Heart right ventricle (tissue), 16 donors: Measurements from ENCODE around the gene ADGRG3. TPM values are rescaled to one million over a fixed set of nuclear protein-coding genes. Genes with fewer than 3 reads are reported as not detected.

ENCODE experiments used
- ATAC-seq, 8 donors: fragments of 200-7000 bp; cut with Tn5 transposase; one replicate each; pipeline ENCODE4 v1.9.1; 2020; ENCODE audit warnings: mild to moderate bottlenecking in 8 of 8, moderate library complexity in 8 of 8, moderate number of reproducible peaks in 1 of 8
- DNase-seq, 2 donors: peaks; one replicate each; pipeline ENCODE4 v3.0.0-alpha.2; 2020
- H3K27ac ChIP-seq, 10 donors: fragments of 200-600 bp; sonication (generic) in 2 of 10; one replicate each; pipeline versions ENCODE4 v1.5.0 to v1.8.0; 2020 to 2022; ENCODE audit warnings: mild to moderate bottlenecking in 3 of 10
- H3K27me3 ChIP-seq, 7 donors: fragments of 200-600 bp; one replicate each; pipeline ENCODE4 v1.8.0; 2021 to 2022; ENCODE audit warnings: mild to moderate bottlenecking in 2 of 7
- H3K36me3 ChIP-seq, 9 donors: fragments of 200-600 bp; sonication (generic) in 1 of 9; one replicate each; pipeline versions ENCODE4 v1.5.0 to v1.8.0; 2020 to 2022; ENCODE audit warnings: mild to moderate bottlenecking in 2 of 9
- H3K4me1 ChIP-seq, 9 donors: fragments of 200-600 bp; sonication (generic) in 1 of 9; one replicate each; pipeline versions ENCODE4 v1.5.0 to v1.8.0; 2020 to 2022; ENCODE audit warnings: mild to moderate bottlenecking in 4 of 9
- H3K4me3 ChIP-seq, 10 donors: fragments of 200-600 bp; sonication (generic) in 2 of 10; one replicate each; pipeline versions ENCODE4 v1.5.0 to v1.8.0; 2020 to 2022; ENCODE audit warnings: mild to moderate bottlenecking in 7 of 10, moderate library complexity in 2 of 10
- H3K9me3 ChIP-seq, 11 donors: fragments of 200-600 bp in 10 of 11; sonication (generic) in 2 of 11; one replicate each; pipeline versions ENCODE4 v1.5.0 to v1.8.0; 2013 to 2022; ENCODE audit warnings: mild to moderate bottlenecking in 2 of 11, control low read depth in 1 of 11, moderate library complexity in 1 of 11
- WGBS, 2 donors: extraction: QIAGEN DNeasy Blood & Tissue Kit; methylation state at CpG; one replicate each; pipeline ENCODE4 v1.1.7; 2013; ENCODE audit warnings: inconsistent platforms in 1 of 2; 5-methylcytosine and 5-hydroxymethylcytosine counted together
- intact Hi-C, 10 donors: fragments of 100-400 bp; cut with DNase I; formaldehyde crosslinking; loops; one replicate each; pipeline versions ENCODE4 v1.11.1 to v1.14.2; 2022
- polyA plus RNA-seq, 2 donors: library from polyadenylated mRNA; stranded (reverse); fragments of 200-250 nt; gene quantifications; one replicate each; pipeline ENCODE4 v1.2.3, GENCODE V29; 2013
- total RNA-seq, 10 donors: library from RNA; stranded (reverse); fragmentation: NEBNext Ultra II Directional in 3 of 10; extraction: Animal tissue kit (Norgen Biotek cat#: 25700) in 3 of 10; gene quantifications; one replicate each; pipeline versions ENCODE4 v1.2.1 to v1.2.4, GENCODE V29; 2021 to 2023
- TF ChIP-seq, protein P1 (sequence below), 9 donors: fragments of 200-600 bp; sonication (generic) in 2 of 9; IDR thresholded peaks; one replicate each; pipeline versions ENCODE4 v1.5.0 to v1.8.0; 2021 to 2022; ENCODE audit warnings: antibody characterized with exemption in 9 of 9, mild to moderate bottlenecking in 5 of 9, moderate library complexity in 1 of 9
- donor health status: Arrhythmogenic right ventricular cardiomyopathy.
- donor health status: ischemic (EF 13 %, LVEDD 7.1; RV severe dilation, severe dysfunction).
- donor health status: healthy with polysubstance abuse.
- donor health status: DM: no; HTN: yes; CAD: no.
- donor health status: DM: no; HTN: no; CAD: no.
- donor health status: ischemic (EF 25% LVEDD 6.9; RV normal size, moderate dysfunction).
- donor health status: ischemic (EF 25% LVEDD 5.7; RV mildly dilated, moderate dysfunction).
- donor health status: healthy.
- donor health status: DM: yes; HTN: yes; CAD: no.
- donor health status: Ischemic cardiomyopathy.
- donor health status: ischemic (EF 35%, LVEDD 5.7; RV mildly dilated, moderate dysfunction).
- donor health status: nonischemic (EF 11% LVEDD 7.7; RV severe dilation, severe dysfunction).
- donor health status: DM: yes; HTN: yes; CAD: no.
- donor health status: PGD.
- donor health status: ischemic (EF 29% LVEDD 5.4; RV normal size, mild dysfunction).
- donor health status: nonischemic (EF 23%, LVEDD 6.1; RV moderate dilation, normal function).

Gene ADGRG3
- total and polyA plus RNA-seq, 12 donors, result 0.22 to 2.4 (median 0.55) TPM; not detected in 2

DNA sequence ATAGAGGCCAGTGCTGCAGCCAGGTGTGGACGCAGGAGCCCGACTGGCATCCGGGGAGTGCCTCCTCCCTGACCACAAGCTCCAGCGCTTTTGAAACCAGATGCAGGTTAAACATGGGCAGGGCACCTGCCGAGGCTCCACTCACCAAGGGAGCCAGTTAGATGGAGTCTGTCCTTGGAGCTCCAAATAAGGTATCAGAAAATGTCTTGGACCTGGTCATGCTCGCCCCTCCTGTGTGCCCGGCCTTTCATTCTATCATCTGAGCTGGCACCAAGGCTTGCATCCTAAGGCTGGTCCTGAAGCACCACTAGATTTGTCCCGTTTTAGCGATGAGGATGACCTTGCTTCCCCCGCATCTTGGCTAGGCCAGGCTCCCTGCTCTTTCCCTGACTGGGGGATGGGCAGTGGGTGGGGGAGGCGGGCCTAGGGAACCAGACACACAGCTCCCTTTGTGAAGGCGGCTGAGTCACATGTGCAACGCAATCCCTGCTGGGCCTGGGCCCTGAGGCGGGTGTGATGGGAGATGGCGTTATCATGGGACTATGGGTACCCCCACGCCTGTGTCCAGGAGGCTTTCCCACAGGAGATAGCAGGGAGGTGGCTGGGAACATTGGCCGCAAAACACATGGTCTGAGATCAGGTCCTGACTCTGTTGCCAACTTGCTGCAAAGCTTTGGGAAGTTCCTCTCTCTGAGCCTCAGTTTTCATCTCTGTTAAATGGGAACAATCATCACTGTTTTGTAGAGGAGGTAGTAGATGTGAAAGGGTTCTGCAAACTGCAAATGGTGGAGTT lies 44.7 kb upstream of the ADGRG3 start:
- Histone ChIP-seq H3K4me1 (peaks cover 8 to 41% (median 19%) of the 10 kb centered on the region in 9 donors), H3K27me3 (peaks cover 0 to 7% (median 0%) of the 10 kb centered on the region in 7 donors), H3K36me3 (no peaks in the 10 kb centered on the region), H3K4me3 (no peak overlapping the region), H3K9me3 (no peaks in the 10 kb centered on the region), H3K27ac (no peak overlapping the region)
- no peak for ATAC-seq
- WGBS, 2 donors, result 73 to 78% methylated on average over 17 of the region's 17 CpGs
- DNase-seq, result no peak
- TF ChIP-seq, protein P1, sequence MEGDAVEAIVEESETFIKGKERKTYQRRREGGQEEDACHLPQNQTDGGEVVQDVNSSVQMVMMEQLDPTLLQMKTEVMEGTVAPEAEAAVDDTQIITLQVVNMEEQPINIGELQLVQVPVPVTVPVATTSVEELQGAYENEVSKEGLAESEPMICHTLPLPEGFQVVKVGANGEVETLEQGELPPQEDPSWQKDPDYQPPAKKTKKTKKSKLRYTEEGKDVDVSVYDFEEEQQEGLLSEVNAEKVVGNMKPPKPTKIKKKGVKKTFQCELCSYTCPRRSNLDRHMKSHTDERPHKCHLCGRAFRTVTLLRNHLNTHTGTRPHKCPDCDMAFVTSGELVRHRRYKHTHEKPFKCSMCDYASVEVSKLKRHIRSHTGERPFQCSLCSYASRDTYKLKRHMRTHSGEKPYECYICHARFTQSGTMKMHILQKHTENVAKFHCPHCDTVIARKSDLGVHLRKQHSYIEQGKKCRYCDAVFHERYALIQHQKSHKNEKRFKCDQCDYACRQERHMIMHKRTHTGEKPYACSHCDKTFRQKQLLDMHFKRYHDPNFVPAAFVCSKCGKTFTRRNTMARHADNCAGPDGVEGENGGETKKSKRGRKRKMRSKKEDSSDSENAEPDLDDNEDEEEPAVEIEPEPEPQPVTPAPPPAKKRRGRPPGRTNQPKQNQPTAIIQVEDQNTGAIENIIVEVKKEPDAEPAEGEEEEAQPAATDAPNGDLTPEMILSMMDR (IDR thresholded peaks at IDR 0.05), result no peak
- intact Hi-C loops, result no loop called here

DNA sequence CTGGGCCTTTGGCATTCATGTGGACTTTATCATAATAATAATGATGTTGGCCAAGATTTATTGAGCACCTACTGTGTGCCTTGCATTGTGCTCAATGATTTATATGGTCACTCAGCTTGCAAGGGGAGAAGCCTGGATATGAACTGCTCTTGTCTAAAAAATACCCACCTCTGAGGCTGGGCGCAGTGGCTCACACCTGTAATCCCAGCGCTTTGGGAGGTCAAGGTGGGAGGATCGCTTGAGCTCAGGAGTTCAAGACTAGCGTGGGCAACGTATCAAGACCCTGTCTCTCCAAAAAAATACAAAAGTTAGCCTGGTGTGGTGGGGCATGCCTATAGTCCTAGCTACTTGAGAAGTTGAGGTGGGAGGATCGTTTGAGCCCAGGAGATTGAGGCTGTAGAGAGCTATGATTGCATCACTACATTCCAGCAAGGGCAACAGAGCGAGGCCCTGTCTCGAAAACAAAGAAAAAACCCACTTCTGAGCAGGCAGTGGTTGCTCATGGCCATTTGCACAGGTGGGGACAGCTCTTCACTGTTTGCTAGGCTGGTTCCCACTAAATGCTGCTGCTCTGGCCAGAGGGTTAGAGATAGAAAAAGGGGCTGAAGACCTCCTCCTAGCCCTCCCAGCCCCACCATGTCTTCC lies 43.9 kb upstream of the ADGRG3 start:
- peaks cover 0 to 11% (median 0%) of the 10 kb centered on the region in 7 donors for H3K27me3 ChIP-seq
- no peak overlapping the region for H3K27ac ChIP-seq
- H3K4me3 ChIP-seq, result no peak overlapping the region
- H3K9me3 ChIP-seq, result no peaks in the 10 kb centered on the region
- intact Hi-C loops, result no loop called here
- ATAC-seq (no peak), DNase-seq (no peak)
- whole genome bisulfite sequencing, 2 donors, result 91 to 92% methylated on average over 8 of the region's 8 CpGs
- TF ChIP-seq, protein P1 (IDR thresholded peaks at IDR 0.05), result no peak
- H3K36me3 ChIP-seq, result no peaks in the 10 kb centered on the region
- H3K4me1 ChIP-seq, result peaks cover 8 to 42% (median 23%) of the 10 kb centered on the region in 9 donors

DNA sequence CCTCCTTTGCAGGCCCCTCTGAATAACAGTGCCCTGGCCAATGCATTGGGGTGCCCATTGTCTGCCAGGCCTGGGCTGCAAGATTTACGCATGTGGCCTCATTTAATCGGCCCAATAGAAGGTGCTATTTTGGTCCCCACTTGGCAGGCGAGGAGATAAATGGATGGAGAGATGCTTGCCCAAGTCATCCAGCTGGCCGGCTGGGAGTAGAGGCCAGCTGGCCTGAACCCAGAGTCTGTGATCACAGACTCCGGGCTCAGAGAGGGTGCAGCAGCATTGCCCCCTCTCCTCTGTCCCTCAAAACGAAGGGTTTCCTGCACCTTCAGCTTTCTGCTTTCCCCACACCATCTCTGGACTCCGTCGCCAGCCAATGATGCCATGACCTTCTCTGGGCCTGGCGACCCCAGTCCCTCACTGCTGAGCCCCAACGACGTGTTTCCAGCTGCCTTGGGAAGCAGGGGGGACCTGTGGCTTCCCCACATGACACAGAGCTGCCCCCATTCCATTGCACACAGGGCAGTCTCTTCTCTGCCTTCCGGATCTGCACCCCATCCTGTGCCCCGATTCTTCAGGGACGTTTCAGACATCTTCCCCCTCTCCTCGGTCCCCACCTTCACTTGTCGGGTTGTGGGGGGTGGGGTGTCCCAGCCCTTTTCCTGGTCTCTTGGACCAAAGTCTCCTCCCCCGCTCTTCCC lies 43.2 kb upstream of the ADGRG3 start:
- ATAC-seq (peak in 1 of 8 donors; percentile 20), DNase-seq (no peak)
- intact Hi-C loops, result no loop called here
- no peaks in the 10 kb centered on the region for H3K9me3 ChIP-seq
- TF ChIP-seq, protein P1 (IDR thresholded peaks at IDR 0.05), result no peak
- H3K27me3 ChIP-seq, result peaks cover 0 to 19% (median 0%) of the 10 kb centered on the region in 7 donors
- H3K4me1 ChIP-seq, result peaks cover 8 to 42% (median 23%) of the 10 kb centered on the region in 9 donors
- no peak overlapping the region for H3K4me3 ChIP-seq
- WGBS, 2 donors, result 61 to 65% methylated on average over 17 of the region's 17 CpGs
- no peaks in the 10 kb centered on the region for H3K36me3 ChIP-seq
- H3K27ac ChIP-seq, result no peak overlapping the region

DNA sequence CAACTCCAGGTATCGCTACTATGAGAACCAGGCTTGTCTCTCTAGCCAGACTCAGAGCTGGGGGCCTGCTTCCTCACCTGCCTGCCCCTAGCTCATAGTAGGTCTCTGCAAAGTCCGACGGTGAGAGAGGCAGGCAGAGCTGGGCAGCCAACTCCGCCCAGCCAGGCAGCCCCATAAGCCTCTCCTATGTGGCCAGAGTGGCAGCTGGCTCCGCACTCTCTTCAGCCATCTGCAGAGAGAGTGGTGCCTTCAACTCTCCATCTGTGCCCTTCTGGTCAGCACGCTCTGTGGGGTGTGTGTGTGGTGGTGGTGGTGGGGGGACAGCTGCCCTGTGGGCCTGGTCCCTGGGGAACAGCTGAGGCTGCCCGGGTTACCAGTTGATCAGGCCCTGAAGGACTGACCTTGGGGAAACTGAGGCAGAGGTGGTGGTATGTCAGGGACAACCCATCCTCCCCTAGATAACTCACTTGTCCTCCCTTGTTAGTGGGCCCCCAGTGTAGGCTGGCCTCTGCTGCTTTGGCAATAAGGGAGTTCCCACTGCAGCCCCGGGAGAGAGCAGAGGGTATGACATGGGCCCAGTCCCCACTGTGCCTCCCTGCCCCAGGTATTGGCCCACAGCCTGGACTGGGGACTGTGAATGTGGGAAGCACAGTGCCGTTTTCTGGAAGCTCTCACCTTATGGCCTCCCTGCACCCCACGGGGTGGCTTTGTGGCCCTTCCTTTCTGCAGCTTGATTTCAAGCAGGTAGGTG lies 41.5 kb upstream of the ADGRG3 start:
- Histone ChIP-seq H3K27ac (peak overlapping the region in 1 of 10 donors; percentile 87), H3K4me1 (peaks cover 12 to 50% (median 31%) of the 10 kb centered on the region in 9 donors), H3K9me3 (no peaks in the 10 kb centered on the region), H3K36me3 (no peaks in the 10 kb centered on the region), H3K27me3 (peaks cover 0 to 27% (median 0%) of the 10 kb centered on the region in 7 donors), H3K4me3 (no peak overlapping the region)
- WGBS, 2 donors, result 86 to 89% methylated on average over 10 of the region's 10 CpGs
- DNase-seq, result peak in 1 of 2 donors; percentile 3
- TF ChIP-seq, protein P1 (IDR thresholded peaks at IDR 0.05), result no peak
- no peak for ATAC-seq
- intact Hi-C loops, result no loop called here
